ENCODE measurements around the gene ATP11C.
"Not testable (repeated sequence)": the region's sequence is repeated elsewhere in the genome, so short reads cannot be mapped to it uniquely, and the experiment has no call there.

The ATP11C gene

GRCh38 chrX:139708067-139708466, 224.8 kb downstream of the ATP11C start, which contains the start of gene MCF2:
Gene MCF2 (minus strand): TSS chrX:139708167. CDS start chrX:139651744, 56,423 bp downstream.
- FAIRE-seq, result no peak

DNA sequence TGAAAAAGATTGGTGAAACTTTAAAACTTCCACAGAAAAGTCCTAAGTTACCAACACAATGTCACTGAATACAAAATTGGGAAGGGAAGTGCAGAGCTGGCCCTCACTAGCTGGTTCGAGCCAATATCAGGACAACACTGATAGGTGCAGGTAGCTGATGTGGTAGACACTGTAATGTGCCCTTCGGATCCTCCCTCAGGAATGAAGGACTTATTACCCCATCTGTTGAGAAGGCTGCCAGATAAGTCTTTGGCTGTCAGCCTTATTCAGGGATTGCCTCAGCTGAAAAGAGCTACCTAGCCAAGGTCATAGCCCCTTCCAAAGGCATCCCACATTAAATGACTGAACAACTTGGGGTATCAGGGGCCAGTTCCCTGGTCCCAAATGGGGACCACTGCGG, 230.2 kb downstream of the ATP11C start:
- no peak for FAIRE-seq

DNA sequence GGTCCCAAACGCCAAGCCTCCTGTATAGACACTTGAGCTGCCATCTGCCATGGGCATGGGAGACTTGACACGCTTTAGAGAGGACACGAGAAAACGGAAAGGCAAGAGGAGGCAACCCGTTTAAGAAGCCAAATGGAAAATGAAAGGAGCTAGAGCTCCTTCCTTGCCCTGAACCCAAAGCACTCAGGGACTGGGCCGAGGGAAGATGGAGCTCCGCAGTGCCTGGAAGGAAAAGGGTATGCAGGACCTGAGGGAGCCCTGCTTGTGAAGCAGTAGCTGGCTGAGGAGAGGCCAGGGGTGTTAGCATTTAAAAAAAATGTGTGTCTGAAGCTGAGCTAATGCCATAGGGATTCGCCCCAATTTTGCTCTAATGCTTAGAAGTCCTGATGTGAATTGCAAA, 239.9 kb downstream of the ATP11C start:
- no peak for FAIRE-seq

DNA sequence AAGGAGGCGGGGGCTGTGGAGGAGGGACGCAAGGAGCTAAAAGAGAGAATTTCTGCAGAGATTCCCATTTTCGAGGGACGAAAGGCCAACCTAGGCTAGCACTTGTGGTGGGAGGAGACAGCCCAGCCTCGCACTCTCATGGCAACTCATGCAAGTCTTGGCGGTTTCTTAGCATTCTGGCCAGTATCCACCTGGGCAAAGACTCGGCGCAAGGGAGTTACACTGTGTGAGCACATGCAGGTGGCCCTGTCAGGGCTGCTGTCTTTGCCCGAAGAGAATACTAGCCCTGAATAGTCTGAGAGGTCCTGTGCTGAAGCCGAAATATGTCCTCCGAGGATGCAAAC, 240.4 kb downstream of the ATP11C start:
- no peak for FAIRE-seq

- FAIRE-seq, result no peak
Measured at GRCh38 chrX:139691843-139692505, 240.9 kb downstream of the ATP11C start.

DNA sequence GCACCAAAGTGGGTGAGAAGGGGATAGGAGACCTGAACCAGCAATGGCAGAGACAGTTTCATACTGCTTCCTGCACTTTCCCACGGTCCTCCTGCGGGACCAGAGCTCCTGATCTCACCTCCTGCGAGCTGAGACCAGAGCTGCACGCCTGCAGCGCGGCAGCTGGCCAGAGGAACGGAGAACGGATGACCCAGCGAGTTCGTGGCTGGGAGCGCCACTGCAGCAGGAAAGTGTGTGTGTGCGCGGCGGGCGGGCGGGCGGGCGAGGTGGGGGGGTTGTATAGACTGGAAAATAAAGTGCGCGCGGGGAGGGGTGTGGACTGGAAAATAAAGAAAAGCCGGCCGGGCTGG, 241.4 kb downstream of the ATP11C start:
- FAIRE-seq, result no peak

DNA sequence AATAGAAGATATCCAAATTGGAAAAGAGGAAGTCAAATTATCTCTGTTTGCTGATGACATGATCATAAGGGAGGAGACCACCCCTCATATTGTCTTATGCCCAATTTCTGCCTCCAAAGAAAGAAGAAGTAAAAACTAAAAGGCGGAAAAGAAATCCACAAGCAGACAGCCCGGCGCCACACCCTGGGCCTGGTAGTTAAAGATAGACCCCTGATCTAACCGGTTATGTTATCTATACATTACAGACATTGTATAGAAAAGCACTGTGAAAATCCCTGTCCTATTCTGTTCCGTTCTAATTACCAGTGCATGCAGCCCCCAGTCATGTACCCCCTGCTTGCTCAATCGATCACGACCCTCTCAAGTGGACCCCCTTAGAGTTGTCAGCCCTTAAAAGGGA, 247.7 kb downstream of the ATP11C start:
- not testable (repeated sequence) for FAIRE-seq

DNA sequence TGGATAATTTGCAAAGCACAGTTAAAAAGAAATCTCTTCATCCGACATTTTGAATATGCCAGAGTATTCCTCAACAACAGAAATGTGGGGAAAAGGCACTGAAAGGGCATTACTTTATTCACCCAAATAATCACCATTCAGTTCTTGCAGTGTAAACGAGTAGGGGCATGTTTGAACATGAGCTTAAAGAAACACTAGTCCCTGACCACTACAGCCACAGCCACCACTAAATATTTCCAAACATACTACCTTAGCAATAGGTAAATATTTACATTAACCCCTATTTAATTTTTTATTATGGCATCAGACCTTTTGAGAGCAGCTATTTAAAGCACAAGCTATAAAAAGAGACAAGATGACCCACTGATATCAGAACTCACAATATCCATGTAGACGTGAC, 252.5 kb downstream of the ATP11C start:
- FAIRE-seq, result no peak
